CD4-positive, alpha-beta T cell (primary cell): ENCODE data around the gene UQCR11. TPM values are rescaled to one million over a fixed set of nuclear protein-coding genes. Genes with fewer than 3 reads are reported as not detected.
A peak's percentile ranks its signal among the peaks of the same experiment; 100 is the strongest.

Experiments
- ATAC-seq: fragments of 200-7000 bp; cut with Tn5 transposase; one replicate; pipeline ENCODE4 v1.10.0; 2022; ENCODE audit warnings: mild to moderate bottlenecking; ENCODE audit not compliant: poor library complexity
- CTCF ChIA-PET: fragments of 350-600 bp; sonication (Branson Sonifier 250); formaldehyde crosslinking; loops from one replicate; lab custom pipeline; 2021; ENCODE audit warnings: antibody characterized with exemption, inconsistent platforms; lab: Charles Lee
- POLR2A ChIA-PET: fragments of 350-600 bp; sonication (Branson Sonifier 250); formaldehyde crosslinking; loops from one replicate; lab custom pipeline; 2021; ENCODE audit warnings: antibody characterized with exemption, inconsistent platforms; lab: Charles Lee
- DNase-seq, 14 experiments: peaks; one replicate each; pipeline ENCODE4 v3.0.0-alpha.2; 2013 to 2020; ENCODE audit warnings: mixed read lengths in 2 of 14
- H3K27ac ChIP-seq, 2 donors: one replicate each; pipeline versions ENCODE4 v1.5.1 to v1.7.0; 2013; ENCODE audit warnings: low read length in 2 of 2, low read depth in 1 of 2, mild to moderate bottlenecking in 1 of 2
- H3K27me3 ChIP-seq, 2 experiments: 1 replicate in 1 of 2; 2 replicates in 1 of 2; pipeline versions ENCODE4 v1.6.1 to v1.7.0; 2013; ENCODE audit warnings: low read length in 2 of 2, control low read depth in 1 of 2, mild to moderate bottlenecking in 1 of 2, moderate library complexity in 1 of 2; ENCODE audit not compliant: insufficient read depth in 2 of 2, control insufficient read depth in 1 of 2
- H3K36me3 ChIP-seq: one replicate; pipeline ENCODE4 v1.6.1; 2013; ENCODE audit warnings: low read length, control low read depth; ENCODE audit not compliant: insufficient read depth
- H3K4me1 ChIP-seq: one replicate; pipeline ENCODE4 v1.6.1; 2013; ENCODE audit warnings: low read length, control low read depth; ENCODE audit not compliant: insufficient read depth
- H3K4me3 ChIP-seq: one replicate; pipeline ENCODE4 v1.5.1; 2013; ENCODE audit warnings: mild to moderate bottlenecking, low read length, moderate library complexity
- H3K9me3 ChIP-seq, 2 experiments: 1 replicate in 1 of 2; 2 replicates in 1 of 2; pipeline versions ENCODE4 v1.6.1 to v1.7.0; 2013; ENCODE audit warnings: low read length in 2 of 2, mild to moderate bottlenecking in 2 of 2, control low read depth in 1 of 2, moderate library complexity in 1 of 2; ENCODE audit not compliant: control insufficient read depth in 1 of 2, insufficient read depth in 1 of 2
- H3K27ac Mint-ChIP-seq: one replicate; pipeline ENCODE4 v1.8.0; 2020; ENCODE audit warnings: mixed read lengths
- H3K27me3 Mint-ChIP-seq: one replicate; pipeline ENCODE4 v1.8.0; 2021; ENCODE audit warnings: mixed read lengths
- H3K36me3 Mint-ChIP-seq: one replicate; pipeline ENCODE4 v1.8.0; 2021; ENCODE audit warnings: low read depth, mixed read lengths
- H3K4me1 Mint-ChIP-seq: one replicate; pipeline ENCODE4 v1.8.0; 2021; ENCODE audit warnings: low read depth, mixed read lengths
- H3K4me3 Mint-ChIP-seq: one replicate; pipeline ENCODE4 v1.8.0; 2020; ENCODE audit warnings: mild to moderate bottlenecking, mixed read lengths
- H3K9me3 Mint-ChIP-seq: one replicate; pipeline ENCODE4 v1.8.0; 2020; ENCODE audit warnings: mixed read lengths
- intact Hi-C, 2 experiments: fragments of 100-400 bp; cut with DNase I in 1 of 2; cut with micrococcal nuclease in 1 of 2; formaldehyde crosslinking; loops; one replicate each; pipeline versions ENCODE4 v1.15.1 to v1.9.0; 2023 to 2025; cut with DNase I, micrococcal nuclease
- total RNA-seq, 174 experiments: library from RNA in 2 of 174; stranded (reverse) in 2 of 174; gene quantifications; one replicate each; pipeline ENCODE4 v1.2.3 and lab custom pipeline; 2021 to 2026
- TF ChIP-seq, protein P1 (sequence below): fragments of 200-600 bp; IDR thresholded peaks from one replicate; pipeline ENCODE4 v1.8.0; 2022; ENCODE audit warnings: antibody characterized with exemption, mild to moderate bottlenecking

UQCR11 gene
- total RNA-seq, 2 experiments from 2014 or later = 88.9 to 93.8 TPM

- CTCF ChIA-PET = interaction anchor here (1.2 to 1.8 kb wide), 3 partner anchors 13 to 58 kb away, joined by 3 to 10 read pairs (median 8); no protein-coding TSS in a partner anchor
- no peaks in the 10 kb centered on the region for H3K9me3 Mint-ChIP-seq
Observed at GRCh38 chr19:1592755-1593500, 12.3 kb downstream of the UQCR11 start, which contains the start of gene MBD3. Gene MBD3 (minus strand): TSS chr19:1592865. CDS start chr19:1592631, 234 bp downstream.

GRCh38 chr19:1592024-1592754, 13.1 kb downstream of the UQCR11 start:
- no peaks in the 10 kb centered on the region for H3K9me3 Mint-ChIP-seq
- Histone ChIP-seq H3K9me3 (no peaks in the 10 kb centered on the region), H3K4me1 (peaks cover 33% of the 10 kb centered on the region), H3K36me3 (peaks cover 11% of the 10 kb centered on the region), H3K27ac (peak overlapping the region; percentile 87), H3K27me3 (no peaks in the 10 kb centered on the region), H3K4me3 (peak overlapping the region; percentile 88)
- peaks cover 21% of the 10 kb centered on the region for H3K4me1 Mint-ChIP-seq
- H3K27ac Mint-ChIP-seq = peak overlapping the region; percentile 80
- CTCF ChIA-PET = interaction anchor here (1.2 to 2.0 kb wide), 5 partner anchors 14 to 234 kb away, joined by 3 to 10 read pairs (median 8); no protein-coding TSS in a partner anchor
- peaks cover 19% of the 10 kb centered on the region for H3K36me3 Mint-ChIP-seq
- H3K27me3 Mint-ChIP-seq = no peaks in the 10 kb centered on the region
- H3K4me3 Mint-ChIP-seq = peak overlapping the region; percentile 86
- TF ChIP-seq, protein P1, sequence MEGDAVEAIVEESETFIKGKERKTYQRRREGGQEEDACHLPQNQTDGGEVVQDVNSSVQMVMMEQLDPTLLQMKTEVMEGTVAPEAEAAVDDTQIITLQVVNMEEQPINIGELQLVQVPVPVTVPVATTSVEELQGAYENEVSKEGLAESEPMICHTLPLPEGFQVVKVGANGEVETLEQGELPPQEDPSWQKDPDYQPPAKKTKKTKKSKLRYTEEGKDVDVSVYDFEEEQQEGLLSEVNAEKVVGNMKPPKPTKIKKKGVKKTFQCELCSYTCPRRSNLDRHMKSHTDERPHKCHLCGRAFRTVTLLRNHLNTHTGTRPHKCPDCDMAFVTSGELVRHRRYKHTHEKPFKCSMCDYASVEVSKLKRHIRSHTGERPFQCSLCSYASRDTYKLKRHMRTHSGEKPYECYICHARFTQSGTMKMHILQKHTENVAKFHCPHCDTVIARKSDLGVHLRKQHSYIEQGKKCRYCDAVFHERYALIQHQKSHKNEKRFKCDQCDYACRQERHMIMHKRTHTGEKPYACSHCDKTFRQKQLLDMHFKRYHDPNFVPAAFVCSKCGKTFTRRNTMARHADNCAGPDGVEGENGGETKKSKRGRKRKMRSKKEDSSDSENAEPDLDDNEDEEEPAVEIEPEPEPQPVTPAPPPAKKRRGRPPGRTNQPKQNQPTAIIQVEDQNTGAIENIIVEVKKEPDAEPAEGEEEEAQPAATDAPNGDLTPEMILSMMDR = no peak
- ATAC-seq = peak; percentile 76
- intact Hi-C loops = loop anchor here in 1 of 2 experiments (1.0 to 2.0 kb wide), 3 partner anchors 13 to 221 kb away; partner anchors contain the start of genes ATP8B3, TCF3 and UQCR11
- POLR2A ChIA-PET = interaction anchor here (0.6 to 3.0 kb wide), 9 partner anchors 10 to 1112 kb away, joined by 3 to 49 read pairs (median 8); partner anchors contain the start of genes FAM174C, REEP6, TCF3 and UQCR11
- peak; percentile 62 to 96 (median 84) for DNase-seq

More at GRCh38 chr19:1592755-1593500, 12.3 kb downstream of the UQCR11 start, which contains the start of gene MBD3:
- no peaks in the 10 kb centered on the region for H3K27me3 ChIP-seq
- H3K4me1 ChIP-seq = peaks cover 33% of the 10 kb centered on the region
- ATAC-seq (peak; percentile 84), DNase-seq (peak; percentile 72 to 96 (median 86))
- H3K36me3 ChIP-seq = peaks cover 18% of the 10 kb centered on the region
- POLR2A ChIA-PET = interaction anchor here (0.6 to 3.0 kb wide), 16 partner anchors 9 to 1111 kb away, joined by 3 to 49 read pairs (median 3); partner anchors contain the start of genes FAM174C, REEP6, TCF3 and UQCR11
- peak within 1 kb of the TSS; percentile 94 for H3K4me3 Mint-ChIP-seq
- peak within 1 kb of the TSS; percentile 87 for H3K27ac ChIP-seq
- TF ChIP-seq, protein P1 = no peak
- H3K9me3 ChIP-seq = no peaks in the 10 kb centered on the region
- intact Hi-C loops = loop anchor here in 1 of 2 experiments (1.0 to 2.0 kb wide), 3 partner anchors 12 to 220 kb away; partner anchors contain the start of genes ATP8B3, TCF3 and UQCR11
- peak within 1 kb of the TSS; percentile 88 for H3K4me3 ChIP-seq
- peak within 1 kb of the TSS; percentile 80 for H3K27ac Mint-ChIP-seq
- H3K36me3 Mint-ChIP-seq = peaks cover 26% of the 10 kb centered on the region
- H3K27me3 Mint-ChIP-seq = no peaks in the 10 kb centered on the region
- H3K4me1 Mint-ChIP-seq = peaks cover 21% of the 10 kb centered on the region
